ENCODE results near the gene RRAD. TPM values are rescaled to one million over a fixed set of nuclear protein-coding genes. Genes with fewer than 3 reads are reported as not detected.
"Not testable (repeated sequence)": the region's sequence is repeated elsewhere in the genome, so short reads cannot be mapped to it uniquely, and the experiment has no call there.

RRAD gene
- polyA plus RNA-seq, 1 experiment, result 3.8 TPM

DNA sequence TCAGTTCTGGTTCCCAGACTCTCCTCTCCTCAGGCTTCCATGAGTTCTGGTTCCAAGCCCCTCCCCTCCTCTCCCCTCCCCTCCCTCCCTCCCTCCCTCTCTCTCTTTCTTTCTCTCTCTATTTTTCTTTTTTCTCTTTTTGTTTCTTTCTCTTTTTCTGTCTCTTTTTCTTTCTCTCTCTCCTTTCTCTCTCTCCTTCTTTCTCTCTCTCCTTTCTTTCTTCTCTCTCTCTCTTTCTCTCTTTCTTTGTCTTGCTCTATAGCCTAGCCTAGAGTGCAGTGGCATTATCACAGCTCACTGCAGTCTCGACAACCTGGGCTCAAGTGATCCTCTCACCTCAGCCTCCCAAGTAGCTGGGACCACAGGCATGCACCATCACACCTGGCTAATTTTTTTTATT, 34.9 kb upstream of the RRAD start:
- ChIA-PET POLR2A (no interaction called here), CTCF (interaction anchor here (0.6 to 4.6 kb wide), 9 partner anchors 13 to 318 kb away, joined by 3 to 50 read pairs (median 3); no protein-coding TSS in a partner anchor)
- DNase-seq (ENCODE audit: low read depth), result no peak
- TF ChIP-seq, protein P1, sequence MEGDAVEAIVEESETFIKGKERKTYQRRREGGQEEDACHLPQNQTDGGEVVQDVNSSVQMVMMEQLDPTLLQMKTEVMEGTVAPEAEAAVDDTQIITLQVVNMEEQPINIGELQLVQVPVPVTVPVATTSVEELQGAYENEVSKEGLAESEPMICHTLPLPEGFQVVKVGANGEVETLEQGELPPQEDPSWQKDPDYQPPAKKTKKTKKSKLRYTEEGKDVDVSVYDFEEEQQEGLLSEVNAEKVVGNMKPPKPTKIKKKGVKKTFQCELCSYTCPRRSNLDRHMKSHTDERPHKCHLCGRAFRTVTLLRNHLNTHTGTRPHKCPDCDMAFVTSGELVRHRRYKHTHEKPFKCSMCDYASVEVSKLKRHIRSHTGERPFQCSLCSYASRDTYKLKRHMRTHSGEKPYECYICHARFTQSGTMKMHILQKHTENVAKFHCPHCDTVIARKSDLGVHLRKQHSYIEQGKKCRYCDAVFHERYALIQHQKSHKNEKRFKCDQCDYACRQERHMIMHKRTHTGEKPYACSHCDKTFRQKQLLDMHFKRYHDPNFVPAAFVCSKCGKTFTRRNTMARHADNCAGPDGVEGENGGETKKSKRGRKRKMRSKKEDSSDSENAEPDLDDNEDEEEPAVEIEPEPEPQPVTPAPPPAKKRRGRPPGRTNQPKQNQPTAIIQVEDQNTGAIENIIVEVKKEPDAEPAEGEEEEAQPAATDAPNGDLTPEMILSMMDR (IDR thresholded peaks at IDR 0.05; ENCODE audit: insufficient read depth, low read depth, low read length), result no peak
- no peaks in the 10 kb centered on the region for H3K36me3 ChIP-seq (ENCODE audit: control insufficient read depth, insufficient read depth, low read length)
- no peak overlapping the region for H3K4me3 ChIP-seq (ENCODE audit: low read depth, low read length)
- peaks cover 12% of the 10 kb centered on the region for H3K27me3 ChIP-seq (ENCODE audit: control insufficient read depth, insufficient read depth, low read length)

DNA sequence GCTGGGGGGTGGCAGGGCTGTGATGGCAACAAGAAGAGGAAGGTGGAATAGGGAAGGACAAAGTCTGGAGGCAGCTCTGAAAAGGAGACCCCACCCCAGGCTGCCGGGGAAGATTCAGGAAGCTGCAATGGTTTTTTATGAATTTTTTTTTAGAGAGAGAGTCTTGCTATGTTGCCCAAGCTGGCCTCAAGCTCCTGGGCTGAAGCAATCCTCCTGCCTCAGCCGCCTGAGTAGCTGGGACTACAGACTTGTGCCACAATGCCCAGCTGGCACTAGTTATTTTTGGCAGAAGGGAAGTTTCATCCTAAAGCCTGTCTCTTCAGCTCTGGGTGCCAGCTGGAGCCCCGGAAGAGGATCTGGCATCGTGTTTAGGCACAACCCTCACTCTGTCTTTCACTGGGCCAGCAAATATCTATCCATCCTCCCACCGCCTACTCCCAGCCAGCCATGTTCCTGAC, 34.4 kb upstream of the RRAD start:
- POLR2A ChIA-PET, result no interaction called here
- no peak for DNase-seq (ENCODE audit: low read depth)
- no peak overlapping the region for H3K4me3 ChIP-seq (ENCODE audit: low read depth, low read length)
- CTCF ChIA-PET, result interaction anchor here (0.6 to 4.6 kb wide), 9 partner anchors 13 to 318 kb away, joined by 3 to 50 read pairs (median 4); no protein-coding TSS in a partner anchor
- no peaks in the 10 kb centered on the region for H3K36me3 ChIP-seq (ENCODE audit: control insufficient read depth, insufficient read depth, low read length)
- H3K27me3 ChIP-seq (ENCODE audit: control insufficient read depth, insufficient read depth, low read length), result peaks cover 9% of the 10 kb centered on the region
- TF ChIP-seq, protein P1 (IDR thresholded peaks at IDR 0.05; ENCODE audit: insufficient read depth, low read depth, low read length), result no peak

DNA sequence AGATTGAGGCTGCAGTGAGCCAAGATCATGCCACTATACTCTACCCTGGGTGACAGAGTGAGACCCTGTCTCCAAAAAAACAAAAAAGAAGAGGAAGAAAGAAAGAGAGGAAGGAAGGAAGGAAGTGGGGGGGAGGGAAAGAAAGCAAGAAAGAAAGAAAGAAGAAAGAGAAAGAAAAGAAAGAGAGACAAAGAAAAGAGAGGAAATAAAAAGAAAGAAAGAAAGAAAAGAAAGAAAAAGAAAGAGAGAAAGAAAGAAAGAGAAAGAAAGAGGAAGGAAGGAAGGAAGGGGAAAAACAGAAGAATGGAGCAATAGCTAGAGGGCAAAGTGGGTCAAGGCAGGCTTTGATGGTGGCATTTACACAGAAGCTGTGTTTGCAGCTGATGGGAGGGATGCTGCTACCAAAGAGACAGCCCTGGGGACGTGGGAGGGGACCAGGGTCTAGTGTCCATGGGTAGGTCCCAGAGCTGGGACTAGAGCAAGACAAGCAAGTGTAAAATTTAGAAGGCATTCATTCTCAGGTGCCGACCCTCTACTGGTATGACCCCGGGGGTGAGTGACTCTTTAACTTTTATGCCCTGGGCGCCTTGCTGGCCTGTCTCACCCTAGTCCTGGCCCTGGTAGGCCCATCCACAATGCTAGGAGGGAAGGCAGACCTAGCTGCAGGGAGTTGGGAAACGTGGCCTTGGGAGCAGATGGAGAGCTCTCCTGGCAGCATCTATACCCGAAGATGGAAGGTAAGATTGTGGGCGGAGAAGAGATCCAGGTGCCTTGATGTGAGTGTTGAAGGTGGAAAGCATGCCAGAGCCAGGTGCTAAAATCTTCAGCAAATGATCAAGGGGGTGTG, 33.7 kb upstream of the RRAD start:
- no peak overlapping the region for H3K4me3 ChIP-seq (ENCODE audit: low read depth, low read length)
- POLR2A ChIA-PET, result no interaction called here
- no peak for DNase-seq (ENCODE audit: low read depth)
- no peaks in the 10 kb centered on the region for H3K36me3 ChIP-seq (ENCODE audit: control insufficient read depth, insufficient read depth, low read length)
- H3K27me3 ChIP-seq (ENCODE audit: control insufficient read depth, insufficient read depth, low read length), result peaks cover 3% of the 10 kb centered on the region; the same call in 1 of the 2 replicates
- CTCF ChIA-PET, result interaction anchor here (0.8 to 4.6 kb wide), 7 partner anchors 14 to 226 kb away, joined by 3 to 50 read pairs (median 9); no protein-coding TSS in a partner anchor
- TF ChIP-seq, protein P1 (IDR thresholded peaks at IDR 0.05; ENCODE audit: insufficient read depth, low read depth, low read length), result no peak

DNA sequence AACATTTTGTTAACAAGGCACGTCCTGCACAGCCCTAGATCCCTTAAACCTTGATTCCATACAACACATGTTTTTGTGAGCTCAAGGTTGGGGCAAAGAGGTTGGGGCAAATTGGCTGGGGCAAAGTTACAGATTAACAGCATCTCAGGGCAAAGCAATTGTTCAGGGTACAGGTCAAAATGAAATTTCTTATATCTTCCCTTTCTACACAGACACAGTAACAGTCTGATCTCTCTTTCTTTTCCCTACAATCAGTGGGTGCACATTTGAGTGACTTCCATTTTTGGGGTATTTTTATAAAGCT, 30.8 kb upstream of the RRAD start:
- H3K36me3 ChIP-seq (ENCODE audit: control insufficient read depth, insufficient read depth, low read length); DNase-seq (ENCODE audit: low read depth); POLR2A ChIA-PET; H3K27me3 ChIP-seq (ENCODE audit: control insufficient read depth, insufficient read depth, low read length); H3K4me3 ChIP-seq (ENCODE audit: low read depth, low read length): not testable (repeated sequence)
- CTCF ChIA-PET, result interaction anchor here (0.8 to 3.9 kb wide), 5 partner anchors 8 to 229 kb away, joined by 3 to 26 read pairs (median 4); no protein-coding TSS in a partner anchor

DNA sequence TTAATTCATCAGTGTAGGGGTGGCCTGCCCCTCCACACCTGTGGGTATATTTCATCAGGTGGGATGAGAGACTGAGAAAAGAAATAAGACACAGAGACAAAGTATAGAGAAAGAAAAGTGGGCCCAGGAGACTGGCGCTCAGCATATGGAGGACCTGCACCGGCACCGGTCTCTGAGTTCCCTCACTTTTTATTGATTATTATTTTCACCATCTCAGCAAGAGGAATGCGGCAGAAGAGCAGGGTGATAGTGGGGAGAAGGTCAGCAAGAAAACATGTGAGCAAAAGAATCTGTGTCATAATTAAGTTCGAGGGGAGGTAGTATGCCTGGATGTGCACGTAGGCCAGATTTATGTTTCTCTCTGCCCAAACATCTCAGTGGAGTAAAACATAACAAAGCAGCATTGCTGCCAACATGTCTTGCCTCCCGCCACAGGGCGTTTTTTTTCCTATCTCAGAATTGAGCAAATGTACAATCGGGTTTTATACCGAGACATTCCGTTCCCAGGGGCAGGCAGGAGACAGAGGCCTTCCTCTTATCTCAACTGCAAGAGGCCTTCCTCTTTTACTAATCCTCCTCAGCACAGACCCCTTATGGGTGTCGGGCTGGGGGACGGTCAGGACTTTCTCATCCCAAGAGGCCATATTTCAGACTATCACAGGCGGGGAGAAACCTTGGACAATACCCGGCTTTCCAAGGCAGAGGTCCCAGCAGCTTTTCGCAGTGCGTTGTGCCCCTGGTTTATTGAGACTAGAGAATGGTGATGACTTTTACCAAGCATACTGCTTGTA, 30.2 kb upstream of the RRAD start:
- POLR2A ChIA-PET; H3K36me3 ChIP-seq (ENCODE audit: control insufficient read depth, insufficient read depth, low read length); H3K4me3 ChIP-seq (ENCODE audit: low read depth, low read length); DNase-seq (ENCODE audit: low read depth); H3K27me3 ChIP-seq (ENCODE audit: control insufficient read depth, insufficient read depth, low read length): not testable (repeated sequence)
- CTCF ChIA-PET, result interaction anchor here (0.8 to 3.9 kb wide), 5 partner anchors 9 to 230 kb away, joined by 3 to 26 read pairs (median 4); no protein-coding TSS in a partner anchor
